ENCODE data around the gene TBC1D24.
A peak's percentile ranks its signal among the peaks of the same experiment; 100 is the strongest.
"Not testable (repeated sequence)": the region's sequence is repeated elsewhere in the genome, so short reads cannot be mapped to it uniquely, and the experiment has no call there.

The TBC1D24 gene

DNA sequence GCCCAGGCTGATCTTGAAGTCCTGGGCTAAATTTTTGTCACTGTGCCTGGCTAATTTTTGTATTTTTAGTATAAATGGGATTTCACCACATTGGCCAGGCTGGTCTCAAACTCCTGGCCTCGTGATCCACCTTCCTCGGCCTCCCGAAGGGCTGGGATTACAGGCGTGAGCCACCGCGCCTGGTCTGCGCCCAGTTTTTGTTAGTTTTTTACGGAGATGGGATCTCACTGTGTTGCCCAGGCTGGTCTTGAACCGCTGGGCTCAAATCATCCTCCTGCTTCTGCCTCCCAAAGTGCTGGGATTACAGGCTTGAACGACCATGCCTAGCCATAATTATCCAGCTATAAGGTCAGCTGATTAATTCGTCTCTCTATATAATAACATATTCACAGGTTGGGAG lies 59.0 kb downstream of the TBC1D24 start:
- no peak for DNase-seq

GRCh38 chr16:2534335-2534734 lies 59.4 kb downstream of the TBC1D24 start:
- DNase-seq: not testable (repeated sequence)

DNA sequence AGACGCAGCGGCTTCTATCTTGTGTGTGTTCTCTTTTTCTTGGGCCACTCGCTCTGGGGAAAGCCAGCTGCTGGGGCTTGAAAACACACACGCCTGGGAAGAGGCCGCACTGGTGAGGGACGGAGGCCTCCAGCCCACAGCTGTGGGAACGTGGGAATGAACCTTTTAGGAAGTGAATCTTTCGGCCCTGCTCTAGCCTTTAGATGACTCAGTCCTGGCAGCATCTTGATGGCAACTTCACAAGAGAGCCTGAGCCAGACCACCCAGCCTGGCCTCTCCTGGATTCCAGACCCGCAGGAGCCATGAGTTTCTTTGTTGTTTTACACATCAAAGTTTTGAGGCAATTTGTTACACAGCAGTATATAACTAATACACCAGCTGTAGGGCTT lies 60.7 kb downstream of the TBC1D24 start:
- DNase-seq: peak; percentile 63

- DNase-seq: peak; percentile 94
Measured at GRCh38 chr16:2537451-2538379, 62.8 kb downstream of the TBC1D24 start, which contains the start of gene PDPK1. Gene PDPK1 (plus strand): TSS chr16:2538021. CDS start chr16:2538113, 92 bp downstream.

DNA sequence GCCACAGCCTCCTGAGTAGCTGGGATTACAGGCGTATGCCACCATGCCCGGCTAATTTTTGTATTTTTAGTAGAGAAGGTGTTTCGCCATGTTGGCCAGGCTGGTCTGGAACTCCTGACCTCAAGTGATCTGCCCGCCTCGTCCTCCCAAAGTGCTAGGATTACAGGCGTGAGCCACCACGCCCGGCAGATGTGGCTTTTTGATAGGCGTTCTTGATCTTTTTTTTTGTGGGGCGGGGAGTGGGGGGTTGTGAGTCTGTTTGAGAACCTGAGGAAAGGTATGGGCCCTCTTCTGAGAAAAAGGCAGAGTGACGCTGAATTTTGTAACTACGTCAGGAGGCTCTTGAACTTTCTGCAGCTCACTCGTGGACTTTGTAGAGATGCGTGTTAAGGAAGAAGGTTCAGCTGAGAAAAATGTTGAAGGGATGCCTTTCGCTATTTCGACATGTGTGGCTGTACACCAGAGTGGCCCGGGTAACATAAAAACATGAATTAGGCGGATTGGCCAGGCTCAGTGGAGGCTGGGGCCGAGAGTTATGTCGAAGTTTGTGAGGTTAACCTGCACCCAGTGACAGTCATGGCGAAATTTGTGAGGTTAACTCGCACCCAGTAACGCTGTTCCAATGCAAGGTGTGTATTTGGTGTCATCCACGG lies 64.4 kb downstream of the TBC1D24 start:
- DNase-seq: not testable (repeated sequence)

- not testable (repeated sequence) for DNase-seq
Measured at GRCh38 chr16:2539845-2540458, 65.0 kb downstream of the TBC1D24 start.

GRCh38 chr16:2540912-2541311 lies 66.0 kb downstream of the TBC1D24 start:
- DNase-seq: not testable (repeated sequence)

- peak; percentile 4 for DNase-seq
Measured at GRCh38 chr16:2541409-2541808, 66.5 kb downstream of the TBC1D24 start.

GRCh38 chr16:2543771-2544170 lies 68.8 kb downstream of the TBC1D24 start:
- not testable (repeated sequence) for DNase-seq

DNA sequence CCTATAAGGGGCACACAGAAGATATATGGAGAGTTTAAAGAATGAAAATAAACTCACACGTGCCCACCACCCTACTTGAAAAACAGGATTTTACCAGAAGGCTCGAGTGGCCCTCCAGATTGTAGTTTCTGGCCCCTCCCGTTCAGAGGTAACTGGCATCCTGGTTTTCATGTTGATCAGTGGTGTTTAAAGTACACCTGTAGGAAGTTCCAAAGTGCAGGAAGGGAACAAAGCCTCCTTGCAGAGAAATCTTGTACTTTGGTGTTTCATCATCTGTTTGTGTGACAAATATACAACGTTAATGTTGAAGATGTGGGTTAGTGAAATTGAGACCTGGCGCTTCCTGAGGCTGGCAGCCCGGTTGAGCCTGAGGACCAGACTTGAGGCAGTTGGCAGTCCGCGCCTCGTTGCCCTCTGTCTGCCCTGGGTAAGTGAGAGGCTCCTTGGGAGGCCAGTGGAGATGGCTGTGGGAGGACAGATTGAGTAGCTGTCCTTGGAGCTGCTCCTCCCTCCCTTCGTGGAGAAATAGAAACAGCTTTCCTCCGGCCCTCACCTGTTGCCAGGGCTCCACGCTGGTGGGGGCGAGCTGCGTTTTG lies 75.5 kb downstream of the TBC1D24 start:
- DNase-seq: not testable (repeated sequence)

GRCh38 chr16:2551420-2551889 lies 76.5 kb downstream of the TBC1D24 start:
- peak; percentile 2 for DNase-seq

- DNase-seq: not testable (repeated sequence)
Measured at GRCh38 chr16:2554709-2555425, 79.9 kb downstream of the TBC1D24 start.
